ENCODE results near the gene DIPK1B.

The DIPK1B gene

GRCh38 chr9:136682710-136683109, 29.7 kb upstream of the DIPK1B start:
- H3K4me1 ChIP-seq (ENCODE audit: insufficient read depth, poor library complexity, severe bottlenecking): peaks cover 3% of the 10 kb centered on the region
- no peak overlapping the region for H3K27ac ChIP-seq (ENCODE audit: poor library complexity, severe bottlenecking)
- DNase-seq (ENCODE audit: low spot score) (no peak), ATAC-seq (ENCODE audit: low read depth) (no peak)
- no peaks in the 10 kb centered on the region for H3K27me3 ChIP-seq (ENCODE audit: insufficient read depth, poor library complexity, severe bottlenecking)
- no peaks in the 10 kb centered on the region for H3K9me3 ChIP-seq (ENCODE audit: severe bottlenecking)
- no peaks in the 10 kb centered on the region for H3K36me3 ChIP-seq (ENCODE audit: low read depth)
- no peak overlapping the region for H3K4me3 ChIP-seq (ENCODE audit: severe bottlenecking)
- no peak for TF ChIP-seq CTCF (IDR thresholded peaks at IDR 0.05; ENCODE audit: poor library complexity, severe bottlenecking)

GRCh38 chr9:136683173-136683745, 29.1 kb upstream of the DIPK1B start:
- peaks cover 3% of the 10 kb centered on the region for H3K4me1 ChIP-seq (ENCODE audit: insufficient read depth, poor library complexity, severe bottlenecking)
- no peaks in the 10 kb centered on the region for H3K36me3 ChIP-seq (ENCODE audit: low read depth)
- H3K27ac ChIP-seq (ENCODE audit: poor library complexity, severe bottlenecking): no peak overlapping the region
- no peak for TF ChIP-seq CTCF (IDR thresholded peaks at IDR 0.05; ENCODE audit: poor library complexity, severe bottlenecking)
- H3K9me3 ChIP-seq (ENCODE audit: severe bottlenecking): no peaks in the 10 kb centered on the region
- no peak overlapping the region for H3K4me3 ChIP-seq (ENCODE audit: severe bottlenecking)
- DNase-seq (ENCODE audit: low spot score): no peak
- ATAC-seq (ENCODE audit: low read depth): no peak
- H3K27me3 ChIP-seq (ENCODE audit: insufficient read depth, poor library complexity, severe bottlenecking): no peaks in the 10 kb centered on the region

- no peaks in the 10 kb centered on the region for H3K9me3 ChIP-seq (ENCODE audit: severe bottlenecking)
- TF ChIP-seq CTCF (IDR thresholded peaks at IDR 0.05; ENCODE audit: poor library complexity, severe bottlenecking): no peak
- peaks cover 3% of the 10 kb centered on the region for H3K4me1 ChIP-seq (ENCODE audit: insufficient read depth, poor library complexity, severe bottlenecking)
- no peaks in the 10 kb centered on the region for H3K36me3 ChIP-seq (ENCODE audit: low read depth)
- H3K27ac ChIP-seq (ENCODE audit: poor library complexity, severe bottlenecking): no peak overlapping the region
- H3K4me3 ChIP-seq (ENCODE audit: severe bottlenecking): no peak overlapping the region
- DNase-seq (ENCODE audit: low spot score) (no peak), ATAC-seq (ENCODE audit: low read depth) (no peak)
- no peaks in the 10 kb centered on the region for H3K27me3 ChIP-seq (ENCODE audit: insufficient read depth, poor library complexity, severe bottlenecking)
These were observed 28.6 kb upstream of the DIPK1B start for GRCh38 chr9:136683755-136684154.

GRCh38 chr9:136684339-136684738, 28.0 kb upstream of the DIPK1B start:
- no peak overlapping the region for H3K27ac ChIP-seq (ENCODE audit: poor library complexity, severe bottlenecking)
- no peak for ATAC-seq (ENCODE audit: low read depth)
- TF ChIP-seq CTCF (IDR thresholded peaks at IDR 0.05; ENCODE audit: poor library complexity, severe bottlenecking): no peak
- peaks cover 3% of the 10 kb centered on the region for H3K4me1 ChIP-seq (ENCODE audit: insufficient read depth, poor library complexity, severe bottlenecking)
- no peak overlapping the region for H3K4me3 ChIP-seq (ENCODE audit: severe bottlenecking)
- no peaks in the 10 kb centered on the region for H3K9me3 ChIP-seq (ENCODE audit: severe bottlenecking)
- DNase-seq (ENCODE audit: low spot score): no peak
- H3K27me3 ChIP-seq (ENCODE audit: insufficient read depth, poor library complexity, severe bottlenecking): no peaks in the 10 kb centered on the region
- H3K36me3 ChIP-seq (ENCODE audit: low read depth): no peaks in the 10 kb centered on the region

- Histone ChIP-seq H3K36me3 (ENCODE audit: low read depth) (no peaks in the 10 kb centered on the region), H3K9me3 (ENCODE audit: severe bottlenecking) (no peaks in the 10 kb centered on the region), H3K27ac (ENCODE audit: poor library complexity, severe bottlenecking) (no peak overlapping the region), H3K4me1 (ENCODE audit: insufficient read depth, poor library complexity, severe bottlenecking) (peaks cover 3% of the 10 kb centered on the region), H3K27me3 (ENCODE audit: insufficient read depth, poor library complexity, severe bottlenecking) (no peaks in the 10 kb centered on the region), H3K4me3 (ENCODE audit: severe bottlenecking) (no peak overlapping the region)
- no peak for ATAC-seq (ENCODE audit: low read depth)
- no peak for DNase-seq (ENCODE audit: low spot score)
- no peak for TF ChIP-seq CTCF (IDR thresholded peaks at IDR 0.05; ENCODE audit: poor library complexity, severe bottlenecking)
These were observed 27.6 kb upstream of the DIPK1B start for GRCh38 chr9:136684799-136685198.

Data from RWPE2 (cell line).